GM18520 (cell line): Measurements from ENCODE around the gene CCDC137.

Source experiments
- ATAC-seq: cut with Tn5 transposase; IDR thresholded peaks from one replicate; pipeline ENCODE4 v1.9.1; 2021; ENCODE audit not compliant: unreplicated experiment

Gene CCDC137

GRCh38 chr17:81682565-81683207 lies 16.1 kb downstream of the CCDC137 start:
- no peak for ATAC-seq

GRCh38 chr17:81683208-81683583 lies 16.7 kb downstream of the CCDC137 start:
- ATAC-seq = no peak

- ATAC-seq = peak; percentile 93
These were observed 17.3 kb downstream of the CCDC137 start, which contains the start of the genes ARL16 and HGS for GRCh38 chr17:81683584-81684441. Gene ARL16 (minus strand): TSS chr17:81683797. CDS start chr17:81683753, 44 bp downstream. Gene HGS (plus strand): TSS chr17:81684011. CDS start chr17:81684067, 56 bp downstream.

GRCh38 chr17:81684442-81684911 lies 17.9 kb downstream of the CCDC137 start:
- no peak for ATAC-seq

- no peak for ATAC-seq
These were observed 18.6 kb downstream of the CCDC137 start for GRCh38 chr17:81685108-81685507.

- no peak for ATAC-seq
These were observed 20.1 kb downstream of the CCDC137 start for GRCh38 chr17:81686614-81687013.

- ATAC-seq = no peak
These were observed 21.4 kb downstream of the CCDC137 start for GRCh38 chr17:81687770-81688541.

GRCh38 chr17:81688616-81689015 lies 22.1 kb downstream of the CCDC137 start:
- ATAC-seq = no peak

GRCh38 chr17:81690066-81690465 lies 23.5 kb downstream of the CCDC137 start:
- no peak for ATAC-seq

- ATAC-seq = no peak
These were observed 24.0 kb downstream of the CCDC137 start for GRCh38 chr17:81690549-81690948.

GRCh38 chr17:81691196-81691595 lies 24.7 kb downstream of the CCDC137 start:
- ATAC-seq = no peak

- ATAC-seq = no peak
These were observed 25.1 kb downstream of the CCDC137 start for GRCh38 chr17:81691608-81692007.

GRCh38 chr17:81693509-81694210 lies 27.1 kb downstream of the CCDC137 start:
- no peak for ATAC-seq

- no peak for ATAC-seq
These were observed 28.3 kb downstream of the CCDC137 start for GRCh38 chr17:81694810-81695209.

- ATAC-seq = no peak
These were observed 28.7 kb downstream of the CCDC137 start for GRCh38 chr17:81695211-81695610.

GRCh38 chr17:81695801-81696200 lies 29.3 kb downstream of the CCDC137 start:
- ATAC-seq = no peak

GRCh38 chr17:81696218-81696941 lies 29.8 kb downstream of the CCDC137 start:
- ATAC-seq = no peak

GRCh38 chr17:81697261-81698044 lies 30.9 kb downstream of the CCDC137 start:
- ATAC-seq = no peak
